ENCODE measurements around the gene MLLT1.

MLLT1 gene

DNA sequence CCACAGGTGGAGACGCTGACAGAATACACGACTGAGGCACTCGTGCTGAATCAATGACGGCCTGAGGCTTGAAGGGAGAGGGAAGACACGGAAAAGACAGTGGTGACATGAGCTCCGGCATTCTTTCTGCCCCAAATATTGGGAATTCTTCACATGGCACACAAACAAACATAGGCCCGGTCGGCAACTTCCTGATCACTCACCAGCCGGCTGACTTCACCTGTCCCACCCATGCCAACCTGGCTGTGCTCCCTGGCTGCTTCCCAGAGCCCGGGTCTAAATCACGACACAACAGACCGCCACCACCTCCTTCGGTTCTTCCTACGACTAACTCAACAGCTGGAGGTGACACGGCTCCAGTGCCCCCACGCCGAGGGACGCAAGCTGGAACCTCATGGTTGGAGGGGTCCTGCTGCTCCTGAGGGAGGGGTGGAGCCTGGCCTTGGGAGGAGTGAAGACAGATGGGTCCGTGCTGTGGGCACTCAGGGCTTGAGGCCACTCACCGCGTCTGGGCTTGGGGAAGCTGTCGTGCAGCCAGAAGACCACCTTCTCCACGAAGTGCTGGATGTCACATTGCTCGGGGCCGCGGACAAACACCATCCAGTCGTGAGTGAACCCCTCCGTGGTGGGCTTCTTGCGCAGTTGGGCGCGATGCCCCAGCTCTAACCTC lies 9.6 kb downstream of the MLLT1 start:
- H3K36me3 ChIP-seq (replicated peaks; ENCODE audit: low read depth, low read length), result peaks cover 22% of the 10 kb centered on the region
- H2AFZ ChIP-seq (ENCODE audit: low read depth, low read length), result no peak overlapping the region
- peaks cover 97% of the 10 kb centered on the region for H3K79me2 ChIP-seq (ENCODE audit: low read length)
- no peaks in the 10 kb centered on the region for H3K4me1 ChIP-seq (ENCODE audit: low read length)
- no peak overlapping the region for H3K9ac ChIP-seq (ENCODE audit: low read length)
- H3K4me3 ChIP-seq (ENCODE audit: low read length), result no peak overlapping the region
- H4K20me1 ChIP-seq (ENCODE audit: insufficient read depth, low read length), result peaks cover 60% of the 10 kb centered on the region
- no peak for TF ChIP-seq EZH2phosphoT487 (IDR thresholded peaks at IDR 0.05; ENCODE audit: low read depth)
- TF ChIP-seq, protein P1, sequence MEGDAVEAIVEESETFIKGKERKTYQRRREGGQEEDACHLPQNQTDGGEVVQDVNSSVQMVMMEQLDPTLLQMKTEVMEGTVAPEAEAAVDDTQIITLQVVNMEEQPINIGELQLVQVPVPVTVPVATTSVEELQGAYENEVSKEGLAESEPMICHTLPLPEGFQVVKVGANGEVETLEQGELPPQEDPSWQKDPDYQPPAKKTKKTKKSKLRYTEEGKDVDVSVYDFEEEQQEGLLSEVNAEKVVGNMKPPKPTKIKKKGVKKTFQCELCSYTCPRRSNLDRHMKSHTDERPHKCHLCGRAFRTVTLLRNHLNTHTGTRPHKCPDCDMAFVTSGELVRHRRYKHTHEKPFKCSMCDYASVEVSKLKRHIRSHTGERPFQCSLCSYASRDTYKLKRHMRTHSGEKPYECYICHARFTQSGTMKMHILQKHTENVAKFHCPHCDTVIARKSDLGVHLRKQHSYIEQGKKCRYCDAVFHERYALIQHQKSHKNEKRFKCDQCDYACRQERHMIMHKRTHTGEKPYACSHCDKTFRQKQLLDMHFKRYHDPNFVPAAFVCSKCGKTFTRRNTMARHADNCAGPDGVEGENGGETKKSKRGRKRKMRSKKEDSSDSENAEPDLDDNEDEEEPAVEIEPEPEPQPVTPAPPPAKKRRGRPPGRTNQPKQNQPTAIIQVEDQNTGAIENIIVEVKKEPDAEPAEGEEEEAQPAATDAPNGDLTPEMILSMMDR (IDR thresholded peaks at IDR 0.05; ENCODE audit: low read depth, low read length), result no peak
- H3K9me3 ChIP-seq (ENCODE audit: insufficient read depth, low read length), result no peaks in the 10 kb centered on the region
- no peak overlapping the region for H3K4me2 ChIP-seq (ENCODE audit: low read length)
- no peaks in the 10 kb centered on the region for H3K27me3 ChIP-seq (ENCODE audit: low read depth, low read length)
- H3K27ac ChIP-seq (ENCODE audit: low read length), result no peak overlapping the region

DNA sequence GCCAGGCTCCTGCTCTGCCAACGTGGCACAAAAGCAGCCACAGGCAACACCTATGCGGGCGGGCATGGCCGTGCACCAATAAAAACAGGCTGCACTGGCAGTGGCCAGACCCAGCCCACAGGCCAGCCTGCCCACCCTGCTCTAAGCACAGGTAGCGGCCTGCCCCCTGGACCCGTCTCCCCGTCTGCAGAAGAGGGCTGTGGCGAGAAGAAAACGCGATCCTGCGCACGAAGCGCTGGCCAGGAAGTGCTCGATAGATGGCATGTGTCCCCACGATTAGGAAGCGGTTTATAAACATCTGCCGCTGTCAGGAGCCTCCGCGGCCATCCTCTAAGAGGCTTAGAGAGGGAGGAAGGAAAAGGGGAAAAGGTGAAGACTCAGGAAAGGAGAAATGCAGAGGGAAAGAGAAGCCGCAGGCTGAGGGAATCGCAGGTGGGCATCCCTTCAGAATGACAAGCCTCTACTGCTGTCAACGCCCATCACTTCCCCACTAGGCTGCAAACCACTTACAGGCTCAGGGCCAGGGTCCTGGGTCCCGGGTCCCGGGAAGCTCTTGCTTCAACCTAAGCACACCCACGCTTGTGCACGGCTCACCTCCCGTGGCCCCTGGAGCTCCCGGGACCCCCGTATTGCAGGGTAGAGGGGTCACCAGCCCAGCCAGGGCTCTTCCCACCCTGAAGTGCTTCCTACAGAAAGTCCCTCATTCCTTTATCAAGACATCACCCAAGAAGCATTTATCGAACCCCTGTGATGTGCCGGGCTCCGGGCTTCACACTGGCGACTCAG lies 10.5 kb downstream of the MLLT1 start:
- no peak overlapping the region for H3K9ac ChIP-seq (ENCODE audit: low read length)
- no peaks in the 10 kb centered on the region for H3K9me3 ChIP-seq (ENCODE audit: insufficient read depth, low read length)
- peaks cover 53% of the 10 kb centered on the region for H4K20me1 ChIP-seq (ENCODE audit: insufficient read depth, low read length)
- no peak overlapping the region for H3K4me2 ChIP-seq (ENCODE audit: low read length)
- H3K27me3 ChIP-seq (ENCODE audit: low read depth, low read length), result no peaks in the 10 kb centered on the region
- H3K4me3 ChIP-seq (ENCODE audit: low read length), result no peak overlapping the region
- H3K4me1 ChIP-seq (ENCODE audit: low read length), result no peaks in the 10 kb centered on the region
- peaks cover 97% of the 10 kb centered on the region for H3K79me2 ChIP-seq (ENCODE audit: low read length)
- H3K36me3 ChIP-seq (replicated peaks; ENCODE audit: low read depth, low read length), result peaks cover 20% of the 10 kb centered on the region
- H3K27ac ChIP-seq (ENCODE audit: low read length), result no peak overlapping the region
- no peak overlapping the region for H2AFZ ChIP-seq (ENCODE audit: low read depth, low read length)
- TF ChIP-seq EZH2phosphoT487 (IDR thresholded peaks at IDR 0.05; ENCODE audit: low read depth), result no peak
- TF ChIP-seq, protein P1 (IDR thresholded peaks at IDR 0.05; ENCODE audit: low read depth, low read length), result no peak

DNA sequence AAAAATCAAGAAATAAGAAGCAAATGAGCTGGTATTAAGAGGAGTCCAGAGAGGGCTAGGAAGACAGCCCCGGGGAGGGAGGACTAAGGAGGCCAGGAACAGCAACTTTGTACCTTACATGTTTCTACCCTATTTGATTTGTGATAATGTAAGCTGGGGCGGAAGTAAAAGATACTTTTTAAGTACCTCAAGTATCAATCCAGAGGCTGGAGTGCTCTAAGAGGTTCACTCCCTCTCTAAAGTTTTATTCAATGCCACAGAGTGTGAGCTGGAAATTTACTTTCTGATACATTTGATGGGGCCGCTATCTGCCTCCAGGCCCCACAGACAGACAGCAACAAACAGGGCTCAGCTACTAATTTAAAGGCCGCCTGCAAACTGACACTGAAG lies 11.4 kb downstream of the MLLT1 start:
- H3K4me1 ChIP-seq (ENCODE audit: low read length), result no peaks in the 10 kb centered on the region
- H3K9ac ChIP-seq (ENCODE audit: low read length), result no peak overlapping the region
- no peak overlapping the region for H2AFZ ChIP-seq (ENCODE audit: low read depth, low read length)
- TF ChIP-seq EZH2phosphoT487 (IDR thresholded peaks at IDR 0.05; ENCODE audit: low read depth), result no peak
- TF ChIP-seq, protein P1 (IDR thresholded peaks at IDR 0.05; ENCODE audit: low read depth, low read length), result no peak
- peaks cover 96% of the 10 kb centered on the region for H3K79me2 ChIP-seq (ENCODE audit: low read length)
- H4K20me1 ChIP-seq (ENCODE audit: insufficient read depth, low read length), result peaks cover 47% of the 10 kb centered on the region
- peaks cover 23% of the 10 kb centered on the region for H3K36me3 ChIP-seq (replicated peaks; ENCODE audit: low read depth, low read length)
- H3K4me3 ChIP-seq (ENCODE audit: low read length), result no peak overlapping the region
- no peak overlapping the region for H3K4me2 ChIP-seq (ENCODE audit: low read length)
- no peak overlapping the region for H3K27ac ChIP-seq (ENCODE audit: low read length)
- no peaks in the 10 kb centered on the region for H3K9me3 ChIP-seq (ENCODE audit: insufficient read depth, low read length)
- no peaks in the 10 kb centered on the region for H3K27me3 ChIP-seq (ENCODE audit: low read depth, low read length)

DNA sequence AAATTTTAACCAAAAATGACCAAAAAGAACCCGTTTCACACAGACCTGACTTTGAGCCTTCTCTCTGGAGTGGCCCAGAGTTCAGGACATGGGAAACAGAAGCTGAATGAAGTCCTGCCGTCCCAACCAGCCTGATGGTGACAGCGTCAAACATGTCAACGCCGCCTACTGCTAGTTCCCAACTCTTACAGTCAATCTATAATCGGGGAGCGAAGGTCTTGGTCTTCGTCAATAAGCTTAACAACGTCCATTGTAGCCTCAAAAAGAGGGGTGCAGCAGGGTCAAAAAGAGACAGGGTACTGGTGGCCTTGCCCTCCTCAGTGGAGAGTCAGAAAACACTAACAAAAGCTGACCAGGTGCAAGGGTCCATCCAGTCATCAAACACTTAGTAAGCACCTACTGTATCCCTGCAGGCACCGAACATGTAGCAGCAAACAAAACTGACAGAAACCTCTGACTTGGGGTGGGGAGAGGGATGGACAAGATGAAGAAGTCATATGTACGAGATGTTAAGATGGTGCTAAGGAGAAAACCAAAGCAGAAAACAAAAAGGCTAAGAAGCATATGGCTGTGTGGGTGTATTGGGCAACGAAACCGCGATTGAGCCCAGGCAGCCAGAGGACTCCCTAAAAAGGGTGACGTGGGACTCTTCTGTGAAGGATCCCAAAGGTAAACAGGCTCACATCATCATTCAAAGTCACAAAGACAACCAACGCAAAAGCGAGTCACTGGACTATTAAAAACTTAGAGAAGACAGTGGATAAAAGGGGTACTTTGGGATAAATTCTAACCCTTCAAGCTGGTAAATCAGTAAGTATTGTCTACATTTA lies 12.0 kb downstream of the MLLT1 start:
- Histone ChIP-seq H3K36me3 (replicated peaks; ENCODE audit: low read depth, low read length) (peaks cover 25% of the 10 kb centered on the region), H3K27ac (ENCODE audit: low read length) (no peak overlapping the region), H3K9me3 (ENCODE audit: insufficient read depth, low read length) (no peaks in the 10 kb centered on the region), H3K27me3 (ENCODE audit: low read depth, low read length) (no peaks in the 10 kb centered on the region), H2AFZ (ENCODE audit: low read depth, low read length) (no peak overlapping the region), H3K79me2 (ENCODE audit: low read length) (peaks cover 93% of the 10 kb centered on the region), H3K4me1 (ENCODE audit: low read length) (no peaks in the 10 kb centered on the region), H3K4me2 (ENCODE audit: low read length) (no peak overlapping the region), H3K9ac (ENCODE audit: low read length) (no peak overlapping the region), H3K4me3 (ENCODE audit: low read length) (no peak overlapping the region), H4K20me1 (ENCODE audit: insufficient read depth, low read length) (peaks cover 41% of the 10 kb centered on the region)
- TF ChIP-seq EZH2phosphoT487 (IDR thresholded peaks at IDR 0.05; ENCODE audit: low read depth), result no peak
- TF ChIP-seq, protein P1 (IDR thresholded peaks at IDR 0.05; ENCODE audit: low read depth, low read length), result no peak
